ENCODE results near the gene ANXA6.

DNA sequence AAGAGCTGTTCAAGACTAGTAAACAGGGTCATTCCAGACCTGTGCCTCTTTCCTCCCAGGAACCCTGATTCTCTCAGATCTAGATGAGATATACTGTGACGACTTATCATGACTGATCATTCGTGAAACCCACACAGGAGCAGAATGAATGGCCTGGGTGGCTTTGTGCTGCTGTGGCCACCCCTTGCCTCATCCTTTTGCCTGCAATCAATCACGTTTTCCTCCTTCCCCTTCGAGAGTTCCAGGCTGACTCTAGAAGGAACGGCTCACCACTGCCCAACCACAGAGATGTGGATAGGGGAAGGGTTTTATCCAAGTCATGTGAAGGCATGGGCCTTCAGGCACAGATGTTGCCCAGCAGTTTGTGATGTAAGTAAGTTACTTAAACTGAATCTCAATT is 5.8 kb downstream of the ANXA6 start:
- TF ChIP-seq ZNF311 (CRISPR knock-in tag; IDR thresholded peaks at IDR 0.05), result no peak
- TF ChIP-seq, protein P1, sequence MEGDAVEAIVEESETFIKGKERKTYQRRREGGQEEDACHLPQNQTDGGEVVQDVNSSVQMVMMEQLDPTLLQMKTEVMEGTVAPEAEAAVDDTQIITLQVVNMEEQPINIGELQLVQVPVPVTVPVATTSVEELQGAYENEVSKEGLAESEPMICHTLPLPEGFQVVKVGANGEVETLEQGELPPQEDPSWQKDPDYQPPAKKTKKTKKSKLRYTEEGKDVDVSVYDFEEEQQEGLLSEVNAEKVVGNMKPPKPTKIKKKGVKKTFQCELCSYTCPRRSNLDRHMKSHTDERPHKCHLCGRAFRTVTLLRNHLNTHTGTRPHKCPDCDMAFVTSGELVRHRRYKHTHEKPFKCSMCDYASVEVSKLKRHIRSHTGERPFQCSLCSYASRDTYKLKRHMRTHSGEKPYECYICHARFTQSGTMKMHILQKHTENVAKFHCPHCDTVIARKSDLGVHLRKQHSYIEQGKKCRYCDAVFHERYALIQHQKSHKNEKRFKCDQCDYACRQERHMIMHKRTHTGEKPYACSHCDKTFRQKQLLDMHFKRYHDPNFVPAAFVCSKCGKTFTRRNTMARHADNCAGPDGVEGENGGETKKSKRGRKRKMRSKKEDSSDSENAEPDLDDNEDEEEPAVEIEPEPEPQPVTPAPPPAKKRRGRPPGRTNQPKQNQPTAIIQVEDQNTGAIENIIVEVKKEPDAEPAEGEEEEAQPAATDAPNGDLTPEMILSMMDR (IDR thresholded peaks at IDR 0.05 in 2 of 3, conservative IDR thresholded peaks at IDR 0.05 in 1 of 3; ENCODE audit: insufficient read depth in 2 of 3, low read depth in 1 of 3, low read length in 3 of 3), result no peak
